Gastroesophageal sphincter (tissue), 3 donors: ENCODE measurements around the gene CHRNA4.

ENCODE experiments used
- EP300 ChIP-seq: sonication (generic); formaldehyde crosslinking; IDR thresholded peaks from one replicate; pipeline ENCODE4 v1.6.1; 2017; ENCODE audit warnings: antibody characterized with exemption, mild to moderate bottlenecking
- POLR2A ChIP-seq, 2 donors: fragments of 450-650 bp; IDR thresholded peaks; one replicate each; pipeline ENCODE4 v1.6.1; 2017; ENCODE audit warnings: antibody characterized with exemption in 2 of 2, mild to moderate bottlenecking in 2 of 2, moderate library complexity in 1 of 2
- POLR2AphosphoS5 ChIP-seq: sonication (generic); formaldehyde crosslinking; IDR thresholded peaks from one replicate; pipeline ENCODE4 v1.6.1; 2017; ENCODE audit warnings: antibody characterized with exemption
- TF ChIP-seq, protein P1 (sequence below), 4 experiments: fragments of 200-600 bp in 2 of 4; fragments of 450-650 bp in 2 of 4; sonication (generic) in 1 of 4; IDR thresholded peaks; one replicate each; pipeline ENCODE4 v1.5.1; 2017 to 2019; ENCODE audit warnings: antibody characterized with exemption in 4 of 4, mild to moderate bottlenecking in 2 of 4, moderate library complexity in 2 of 4

- TF ChIP-seq POLR2A (IDR thresholded peaks at IDR 0.05) (no peak), POLR2AphosphoS5 (no peak), EP300 (no peak)
- TF ChIP-seq, protein P1, sequence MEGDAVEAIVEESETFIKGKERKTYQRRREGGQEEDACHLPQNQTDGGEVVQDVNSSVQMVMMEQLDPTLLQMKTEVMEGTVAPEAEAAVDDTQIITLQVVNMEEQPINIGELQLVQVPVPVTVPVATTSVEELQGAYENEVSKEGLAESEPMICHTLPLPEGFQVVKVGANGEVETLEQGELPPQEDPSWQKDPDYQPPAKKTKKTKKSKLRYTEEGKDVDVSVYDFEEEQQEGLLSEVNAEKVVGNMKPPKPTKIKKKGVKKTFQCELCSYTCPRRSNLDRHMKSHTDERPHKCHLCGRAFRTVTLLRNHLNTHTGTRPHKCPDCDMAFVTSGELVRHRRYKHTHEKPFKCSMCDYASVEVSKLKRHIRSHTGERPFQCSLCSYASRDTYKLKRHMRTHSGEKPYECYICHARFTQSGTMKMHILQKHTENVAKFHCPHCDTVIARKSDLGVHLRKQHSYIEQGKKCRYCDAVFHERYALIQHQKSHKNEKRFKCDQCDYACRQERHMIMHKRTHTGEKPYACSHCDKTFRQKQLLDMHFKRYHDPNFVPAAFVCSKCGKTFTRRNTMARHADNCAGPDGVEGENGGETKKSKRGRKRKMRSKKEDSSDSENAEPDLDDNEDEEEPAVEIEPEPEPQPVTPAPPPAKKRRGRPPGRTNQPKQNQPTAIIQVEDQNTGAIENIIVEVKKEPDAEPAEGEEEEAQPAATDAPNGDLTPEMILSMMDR (IDR thresholded peaks at IDR 0.05), result no peak
Observed at GRCh38 chr20:63343460-63344445, 17.4 kb downstream of the CHRNA4 start.
